Glutamatergic neuron (in vitro differentiated cells): ENCODE data around the gene C20orf96. TPM values are rescaled to one million over a fixed set of nuclear protein-coding genes. Genes with fewer than 3 reads are reported as not detected.

Source experiments
- DNase-seq: peaks from one replicate; pipeline ENCODE4 v3.0.0; 2022
- H3K27ac Mint-ChIP-seq: one replicate; pipeline ENCODE4 v1.8.0; 2020; ENCODE audit warnings: mild to moderate bottlenecking, mixed read lengths, inconsistent platforms; ENCODE audit not compliant: unreplicated experiment
- H3K27me3 Mint-ChIP-seq: one replicate; pipeline ENCODE4 v1.8.0; 2020; ENCODE audit warnings: mild to moderate bottlenecking, moderate library complexity, mixed read lengths, inconsistent platforms; ENCODE audit not compliant: unreplicated experiment
- H3K36me3 Mint-ChIP-seq: one replicate; pipeline ENCODE4 v1.8.0; 2020; ENCODE audit warnings: mild to moderate bottlenecking, mixed read lengths, inconsistent platforms; ENCODE audit not compliant: unreplicated experiment
- H3K4me1 Mint-ChIP-seq: one replicate; pipeline ENCODE4 v1.8.0; 2020; ENCODE audit warnings: mild to moderate bottlenecking, low read depth, mixed read lengths, inconsistent platforms; ENCODE audit not compliant: unreplicated experiment
- H3K4me3 Mint-ChIP-seq: one replicate; pipeline ENCODE4 v1.8.0; 2020; ENCODE audit warnings: mild to moderate bottlenecking, mixed read lengths, inconsistent platforms; ENCODE audit not compliant: unreplicated experiment
- H3K9me3 Mint-ChIP-seq: one replicate; pipeline ENCODE4 v1.8.0; 2020; ENCODE audit warnings: mild to moderate bottlenecking, moderate library complexity, mixed read lengths, inconsistent platforms; ENCODE audit not compliant: unreplicated experiment
- total RNA-seq: library from RNA; stranded (reverse); fragmentation: NEBNext Ultra II Directional; extraction: Animal tissue kit (Norgen Biotek cat#: 25700); gene quantifications from one replicate; pipeline ENCODE4 v1.2.1, GENCODE V29; 2021; ENCODE audit not compliant: unreplicated experiment
- TF ChIP-seq, protein P1 (sequence below): fragments of 200-600 bp; sonication (generic); IDR thresholded peaks from one replicate; pipeline ENCODE4 v1.5.0; 2021; ENCODE audit not compliant: partially characterized antibody, unreplicated experiment

The C20orf96 gene
- total RNA-seq, 1 donor from 2014 or later, result 61.1 TPM

DNA sequence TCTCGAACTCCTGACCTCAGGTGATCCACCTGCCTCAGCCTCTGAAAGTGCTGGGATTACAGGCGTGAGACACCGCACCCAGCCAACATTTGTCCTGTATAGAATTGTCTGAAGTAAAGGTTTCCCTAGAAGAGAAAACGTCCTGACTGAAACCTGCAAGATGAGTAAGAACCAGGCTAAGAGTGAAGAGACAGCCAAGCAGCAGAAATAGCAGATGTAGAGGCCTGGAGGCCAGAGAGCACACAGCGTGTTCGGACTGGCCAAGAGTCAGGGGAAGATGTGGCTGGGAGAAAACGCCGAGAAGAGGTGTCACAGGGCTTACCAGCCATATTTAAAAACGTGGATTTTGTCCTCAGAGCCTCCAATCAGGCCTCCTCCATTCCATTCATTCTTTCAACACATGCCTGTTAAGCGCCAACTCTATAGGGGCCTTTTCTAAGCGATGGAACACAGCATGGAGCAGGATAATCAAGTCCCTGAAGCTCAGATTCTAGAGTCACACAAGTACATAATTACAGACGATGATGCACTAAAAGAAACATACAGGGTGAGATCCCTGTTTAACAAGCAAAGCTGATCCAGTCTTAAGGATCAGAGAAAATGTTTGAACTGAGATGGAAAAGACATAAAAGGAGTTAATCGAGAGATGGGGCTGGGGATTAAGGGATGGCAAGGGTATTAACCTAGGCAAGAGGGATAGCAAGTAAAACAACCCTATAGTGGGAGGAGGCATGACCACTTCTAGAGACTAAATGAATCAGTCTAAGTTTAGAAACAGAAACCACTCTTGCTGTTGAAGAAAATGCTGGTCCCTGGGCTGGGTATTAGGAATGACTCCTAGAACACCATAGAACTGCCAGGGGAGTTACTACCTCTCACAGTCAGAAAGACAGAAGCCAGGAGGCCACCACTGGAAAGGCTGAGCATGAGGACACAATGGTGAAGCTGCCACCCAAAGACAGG lies 11.6 kb upstream of the C20orf96 start:
- Mint-ChIP-seq H3K4me3 (no peak overlapping the region), H3K4me1 (peaks cover 20% of the 10 kb centered on the region), H3K9me3 (peaks cover 14% of the 10 kb centered on the region), H3K27ac (no peak overlapping the region), H3K27me3 (peaks cover 10% of the 10 kb centered on the region), H3K36me3 (peaks cover 13% of the 10 kb centered on the region)
- TF ChIP-seq, protein P1, sequence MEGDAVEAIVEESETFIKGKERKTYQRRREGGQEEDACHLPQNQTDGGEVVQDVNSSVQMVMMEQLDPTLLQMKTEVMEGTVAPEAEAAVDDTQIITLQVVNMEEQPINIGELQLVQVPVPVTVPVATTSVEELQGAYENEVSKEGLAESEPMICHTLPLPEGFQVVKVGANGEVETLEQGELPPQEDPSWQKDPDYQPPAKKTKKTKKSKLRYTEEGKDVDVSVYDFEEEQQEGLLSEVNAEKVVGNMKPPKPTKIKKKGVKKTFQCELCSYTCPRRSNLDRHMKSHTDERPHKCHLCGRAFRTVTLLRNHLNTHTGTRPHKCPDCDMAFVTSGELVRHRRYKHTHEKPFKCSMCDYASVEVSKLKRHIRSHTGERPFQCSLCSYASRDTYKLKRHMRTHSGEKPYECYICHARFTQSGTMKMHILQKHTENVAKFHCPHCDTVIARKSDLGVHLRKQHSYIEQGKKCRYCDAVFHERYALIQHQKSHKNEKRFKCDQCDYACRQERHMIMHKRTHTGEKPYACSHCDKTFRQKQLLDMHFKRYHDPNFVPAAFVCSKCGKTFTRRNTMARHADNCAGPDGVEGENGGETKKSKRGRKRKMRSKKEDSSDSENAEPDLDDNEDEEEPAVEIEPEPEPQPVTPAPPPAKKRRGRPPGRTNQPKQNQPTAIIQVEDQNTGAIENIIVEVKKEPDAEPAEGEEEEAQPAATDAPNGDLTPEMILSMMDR, result no peak
- no peak for DNase-seq

DNA sequence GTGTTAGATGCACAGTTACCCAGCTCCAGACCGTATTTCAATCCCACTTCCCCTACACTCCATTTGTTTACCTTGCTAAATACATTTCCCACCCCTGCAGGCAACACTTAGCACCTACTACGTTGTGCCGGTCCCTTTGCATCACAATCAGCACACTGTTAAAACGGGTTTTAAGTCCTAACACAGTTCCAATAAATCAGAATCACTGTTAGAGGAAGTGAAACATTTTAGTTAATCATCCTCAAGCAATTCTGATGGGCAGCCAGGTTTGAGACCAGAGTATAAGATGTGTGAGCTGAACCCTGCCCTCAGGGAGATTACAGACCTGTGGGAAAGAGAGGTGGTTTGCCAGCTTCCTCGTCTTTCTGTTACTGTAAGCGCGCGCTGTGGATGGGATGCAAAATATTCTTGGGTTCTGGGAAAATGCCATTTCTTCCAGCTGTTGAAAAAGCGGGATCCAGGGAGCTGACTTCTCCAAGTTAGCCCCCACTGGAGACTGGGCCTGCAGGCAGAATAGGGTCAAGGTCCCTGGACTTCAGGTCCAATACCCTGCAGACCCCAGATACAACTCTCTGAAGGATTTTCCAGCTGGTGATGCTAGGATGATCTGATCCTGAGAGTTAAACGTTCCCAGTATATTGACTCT lies 9.9 kb upstream of the C20orf96 start:
- Mint-ChIP-seq H3K4me3 (peak overlapping the region; percentile 100), H3K27ac (peak overlapping the region; percentile 13), H3K9me3 (peaks cover 22% of the 10 kb centered on the region), H3K27me3 (peaks cover 15% of the 10 kb centered on the region), H3K4me1 (peaks cover 30% of the 10 kb centered on the region), H3K36me3 (peaks cover 13% of the 10 kb centered on the region)
- DNase-seq, result no peak
- TF ChIP-seq, protein P1, result no peak

DNA sequence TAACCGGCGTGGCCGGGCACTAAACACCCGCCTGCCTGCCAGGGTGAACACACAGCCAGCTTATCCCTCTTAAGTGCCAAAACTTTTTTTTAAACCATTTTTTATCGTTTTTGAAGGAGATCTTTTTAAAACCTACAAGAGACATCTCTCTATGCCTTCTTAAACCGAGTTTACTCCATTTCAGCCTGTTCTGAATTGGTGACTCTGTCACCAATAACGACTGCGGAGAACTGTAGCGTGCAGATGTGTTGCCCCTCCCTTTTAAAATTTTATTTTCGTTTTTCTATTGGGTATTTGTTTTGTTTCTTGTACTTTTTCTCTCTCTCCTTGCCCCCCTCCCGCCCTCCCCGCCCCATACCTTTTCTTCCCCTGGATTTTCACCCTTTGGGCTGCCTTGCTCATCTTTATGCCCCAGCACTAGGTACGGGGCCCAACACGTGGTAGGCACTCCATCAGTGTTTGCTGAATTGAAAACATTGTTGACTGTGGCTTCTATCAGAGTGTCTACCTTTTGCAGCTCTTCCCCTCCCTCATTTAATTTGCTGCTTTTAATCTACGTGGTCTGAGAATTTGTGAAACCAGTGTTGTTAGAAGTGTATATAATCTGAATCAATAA lies 8.3 kb upstream of the C20orf96 start:
- DNase-seq, result no peak
- peaks cover 19% of the 10 kb centered on the region for H3K9me3 Mint-ChIP-seq
- peaks cover 10% of the 10 kb centered on the region for H3K36me3 Mint-ChIP-seq
- H3K4me1 Mint-ChIP-seq, result peaks cover 30% of the 10 kb centered on the region
- TF ChIP-seq, protein P1, result no peak
- peak overlapping the region; percentile 100 for H3K4me3 Mint-ChIP-seq
- H3K27ac Mint-ChIP-seq, result peak overlapping the region; percentile 98
- H3K27me3 Mint-ChIP-seq, result peaks cover 15% of the 10 kb centered on the region

DNA sequence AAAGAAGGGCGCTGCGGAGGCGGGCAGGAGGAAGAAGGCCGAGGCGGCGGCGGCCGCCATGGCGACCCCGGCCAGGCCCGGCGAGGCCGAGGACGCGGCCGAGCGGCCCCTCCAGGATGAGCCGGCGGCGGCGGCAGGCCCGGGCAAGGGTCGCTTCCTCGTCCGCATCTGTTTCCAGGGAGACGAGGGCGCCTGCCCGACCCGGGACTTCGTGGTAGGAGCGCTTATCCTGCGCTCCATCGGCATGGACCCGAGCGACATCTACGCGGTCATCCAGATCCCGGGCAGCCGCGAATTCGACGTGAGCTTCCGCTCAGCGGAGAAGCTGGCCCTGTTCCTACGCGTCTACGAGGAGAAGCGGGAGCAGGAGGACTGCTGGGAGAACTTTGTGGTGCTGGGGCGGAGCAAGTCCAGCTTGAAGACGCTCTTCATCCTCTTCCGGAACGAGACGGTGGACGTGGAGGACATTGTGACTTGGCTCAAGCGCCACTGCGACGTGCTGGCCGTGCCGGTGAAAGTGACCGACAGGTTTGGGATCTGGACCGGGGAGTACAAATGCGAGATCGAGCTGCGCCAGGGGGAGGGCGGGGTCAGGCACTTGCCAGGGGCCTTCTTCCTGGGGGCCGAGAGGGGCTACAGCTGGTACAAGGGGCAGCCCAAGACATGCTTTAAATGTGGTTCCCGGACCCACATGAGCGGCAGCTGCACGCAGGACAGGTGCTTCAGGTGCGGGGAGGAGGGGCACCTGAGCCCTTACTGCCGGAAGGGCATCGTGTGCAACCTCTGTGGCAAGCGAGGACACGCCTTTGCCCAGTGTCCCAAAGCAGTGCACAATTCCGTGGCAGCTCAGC lies 7.6 kb upstream of the C20orf96 start:
- H3K27ac Mint-ChIP-seq, result peak overlapping the region; percentile 98
- H3K27me3 Mint-ChIP-seq, result peaks cover 14% of the 10 kb centered on the region
- peaks cover 15% of the 10 kb centered on the region for H3K9me3 Mint-ChIP-seq
- peaks cover 8% of the 10 kb centered on the region for H3K36me3 Mint-ChIP-seq
- peak overlapping the region; percentile 100 for H3K4me3 Mint-ChIP-seq
- peaks cover 30% of the 10 kb centered on the region for H3K4me1 Mint-ChIP-seq
- peak; percentile 50 for DNase-seq
- TF ChIP-seq, protein P1, result no peak
